ENCODE results near the gene POGLUT2.

GRCh38 chr13:102845289-102845629, 46.5 kb upstream of the POGLUT2 start:
- no peak for TF ChIP-seq FOS (IDR thresholded peaks at IDR 0.05; ENCODE audit: borderline replicate concordance, extremely low read depth, insufficient read length)
- TF ChIP-seq RBBP5 (conservative IDR thresholded peaks at IDR 0.05), result no peak
- no peak for TF ChIP-seq RFX5 (IDR thresholded peaks at IDR 0.05; ENCODE audit: low read depth, low read length)
- no peak for TF ChIP-seq ATF3 (IDR thresholded peaks at IDR 0.05; ENCODE audit: borderline replicate concordance, extremely low read depth, low read depth, low read length)
- TF ChIP-seq EZH2 (IDR thresholded peaks at IDR 0.05; ENCODE audit: borderline replicate concordance, control insufficient read depth, low read depth, low read length), result no peak
- TF ChIP-seq REST (IDR thresholded peaks at IDR 0.05; ENCODE audit: low read depth, low read length), result no peak
- TF ChIP-seq KAT2A (conservative IDR thresholded peaks at IDR 0.05; ENCODE audit: control insufficient read depth, low read depth, low read length), result no peak
- TF ChIP-seq CBX5 (IDR thresholded peaks at IDR 0.05; ENCODE audit: low read depth), result no peak
- TF ChIP-seq ELK1 (IDR thresholded peaks at IDR 0.05; ENCODE audit: low read depth, low read length), result no peak
- TF ChIP-seq, protein P1, sequence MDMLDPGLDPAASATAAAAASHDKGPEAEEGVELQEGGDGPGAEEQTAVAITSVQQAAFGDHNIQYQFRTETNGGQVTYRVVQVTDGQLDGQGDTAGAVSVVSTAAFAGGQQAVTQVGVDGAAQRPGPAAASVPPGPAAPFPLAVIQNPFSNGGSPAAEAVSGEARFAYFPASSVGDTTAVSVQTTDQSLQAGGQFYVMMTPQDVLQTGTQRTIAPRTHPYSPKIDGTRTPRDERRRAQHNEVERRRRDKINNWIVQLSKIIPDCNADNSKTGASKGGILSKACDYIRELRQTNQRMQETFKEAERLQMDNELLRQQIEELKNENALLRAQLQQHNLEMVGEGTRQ (IDR thresholded peaks at IDR 0.05; ENCODE audit: borderline replicate concordance, low read depth, low read length), result no peak
- TF ChIP-seq, protein P2, sequence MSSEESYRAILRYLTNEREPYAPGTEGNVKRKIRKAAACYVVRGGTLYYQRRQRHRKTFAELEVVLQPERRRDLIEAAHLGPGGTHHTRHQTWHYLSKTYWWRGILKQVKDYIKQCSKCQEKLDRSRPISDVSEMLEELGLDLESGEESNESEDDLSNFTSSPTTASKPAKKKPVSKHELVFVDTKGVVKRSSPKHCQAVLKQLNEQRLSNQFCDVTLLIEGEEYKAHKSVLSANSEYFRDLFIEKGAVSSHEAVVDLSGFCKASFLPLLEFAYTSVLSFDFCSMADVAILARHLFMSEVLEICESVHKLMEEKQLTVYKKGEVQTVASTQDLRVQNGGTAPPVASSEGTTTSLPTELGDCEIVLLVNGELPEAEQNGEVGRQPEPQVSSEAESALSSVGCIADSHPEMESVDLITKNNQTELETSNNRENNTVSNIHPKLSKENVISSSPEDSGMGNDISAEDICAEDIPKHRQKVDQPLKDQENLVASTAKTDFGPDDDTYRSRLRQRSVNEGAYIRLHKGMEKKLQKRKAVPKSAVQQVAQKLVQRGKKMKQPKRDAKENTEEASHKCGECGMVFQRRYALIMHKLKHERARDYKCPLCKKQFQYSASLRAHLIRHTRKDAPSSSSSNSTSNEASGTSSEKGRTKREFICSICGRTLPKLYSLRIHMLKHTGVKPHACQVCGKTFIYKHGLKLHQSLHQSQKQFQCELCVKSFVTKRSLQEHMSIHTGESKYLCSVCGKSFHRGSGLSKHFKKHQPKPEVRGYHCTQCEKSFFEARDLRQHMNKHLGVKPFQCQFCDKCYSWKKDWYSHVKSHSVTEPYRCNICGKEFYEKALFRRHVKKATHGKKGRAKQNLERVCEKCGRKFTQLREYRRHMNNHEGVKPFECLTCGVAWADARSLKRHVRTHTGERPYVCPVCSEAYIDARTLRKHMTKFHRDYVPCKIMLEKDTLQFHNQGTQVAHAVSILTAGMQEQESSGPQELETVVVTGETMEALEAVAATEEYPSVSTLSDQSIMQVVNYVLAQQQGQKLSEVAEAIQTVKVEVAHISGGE (CRISPR knock-in tag; IDR thresholded peaks at IDR 0.05), result no peak
- no peak for TF ChIP-seq NFXL1 (IDR thresholded peaks at IDR 0.05; ENCODE audit: borderline replicate concordance)
- TF ChIP-seq BCL11A (IDR thresholded peaks at IDR 0.05; ENCODE audit: low read depth, low read length), result no peak
